ENCODE results near the gene NRP2. TPM values are rescaled to one million over a fixed set of nuclear protein-coding genes. Genes with fewer than 3 reads are reported as not detected.
A peak's percentile ranks its signal among the peaks of the same experiment; 100 is the strongest.

The NRP2 gene
- total and polyA plus RNA-seq, 11 donors: 2.0 to 57.5 (median 4.7) TPM

DNA sequence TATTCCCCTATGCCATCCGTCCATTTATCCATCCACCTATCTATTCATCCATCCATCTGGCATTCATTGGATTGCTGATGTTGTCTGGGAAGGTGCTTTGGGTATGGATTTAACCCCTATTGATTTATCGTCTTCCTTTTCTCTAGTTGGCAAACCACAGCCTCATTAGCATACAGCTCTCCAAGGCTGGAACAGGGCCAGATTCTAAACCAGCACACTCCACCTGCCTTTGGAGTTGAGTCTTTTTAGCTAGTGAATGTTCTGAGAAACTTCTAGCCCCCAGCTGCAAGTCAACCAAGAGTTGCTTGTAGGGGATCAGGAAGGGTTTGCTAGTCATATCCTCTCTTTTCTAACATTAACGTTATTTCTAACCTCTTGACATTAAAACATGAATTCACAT, 90.7 kb downstream of the NRP2 start:
- peaks cover 0 to 7% (median 0%) of the 10 kb centered on the region in 12 donors for H3K4me1 ChIP-seq
- H3K9me3 ChIP-seq: no peaks in the 10 kb centered on the region
- peak overlapping the region in 1 of 12 donors; percentile 85 for H3K27ac ChIP-seq
- intact Hi-C loops (cut with DNase I): loop anchor here in 5 of 10 donors (2.0 to 10.0 kb wide), 4 partner anchors 110 to 154 kb away; no protein-coding TSS in a partner anchor
- H3K36me3 ChIP-seq: peaks cover 0 to 25% (median under 1%) of the 10 kb centered on the region in 9 donors
- DNase-seq (no peak), ATAC-seq (no peak)
- H3K27me3 ChIP-seq: peaks cover 0 to 6% (median 0%) of the 10 kb centered on the region in 9 donors
- TF ChIP-seq, protein P1, sequence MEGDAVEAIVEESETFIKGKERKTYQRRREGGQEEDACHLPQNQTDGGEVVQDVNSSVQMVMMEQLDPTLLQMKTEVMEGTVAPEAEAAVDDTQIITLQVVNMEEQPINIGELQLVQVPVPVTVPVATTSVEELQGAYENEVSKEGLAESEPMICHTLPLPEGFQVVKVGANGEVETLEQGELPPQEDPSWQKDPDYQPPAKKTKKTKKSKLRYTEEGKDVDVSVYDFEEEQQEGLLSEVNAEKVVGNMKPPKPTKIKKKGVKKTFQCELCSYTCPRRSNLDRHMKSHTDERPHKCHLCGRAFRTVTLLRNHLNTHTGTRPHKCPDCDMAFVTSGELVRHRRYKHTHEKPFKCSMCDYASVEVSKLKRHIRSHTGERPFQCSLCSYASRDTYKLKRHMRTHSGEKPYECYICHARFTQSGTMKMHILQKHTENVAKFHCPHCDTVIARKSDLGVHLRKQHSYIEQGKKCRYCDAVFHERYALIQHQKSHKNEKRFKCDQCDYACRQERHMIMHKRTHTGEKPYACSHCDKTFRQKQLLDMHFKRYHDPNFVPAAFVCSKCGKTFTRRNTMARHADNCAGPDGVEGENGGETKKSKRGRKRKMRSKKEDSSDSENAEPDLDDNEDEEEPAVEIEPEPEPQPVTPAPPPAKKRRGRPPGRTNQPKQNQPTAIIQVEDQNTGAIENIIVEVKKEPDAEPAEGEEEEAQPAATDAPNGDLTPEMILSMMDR (IDR thresholded peaks at IDR 0.05): no peak
- no peak for TF ChIP-seq POLR2A (IDR thresholded peaks at IDR 0.05)
- H3K4me3 ChIP-seq: no peak overlapping the region
- 65 to 72% (median 67%) methylated on average over 3 of the region's 3 CpGs for WGBS, 4 donors

DNA sequence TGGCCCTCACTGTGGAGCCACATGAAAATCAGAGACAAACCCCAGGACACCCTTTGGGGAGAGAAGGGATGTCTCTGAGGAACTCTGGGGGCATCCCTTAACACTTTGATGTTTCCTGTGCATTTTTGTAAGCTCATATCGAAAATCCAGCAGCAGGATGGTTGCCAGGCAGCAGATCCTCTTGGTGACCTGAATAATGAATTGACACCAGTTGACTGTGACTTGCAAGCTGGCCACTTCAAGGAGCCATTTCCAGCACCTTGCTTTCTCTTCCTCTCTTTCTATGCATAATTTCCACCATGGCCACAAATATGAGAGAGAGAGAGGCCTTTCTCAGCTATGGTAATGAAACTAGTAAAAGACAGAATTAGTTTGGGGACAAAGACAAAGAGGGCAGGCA, 91.7 kb downstream of the NRP2 start:
- 73 to 90% (median 79%) methylated on average over 1 of the region's 1 CpG for WGBS, 4 donors
- Histone ChIP-seq H3K4me1 (no peaks in the 10 kb centered on the region), H3K4me3 (no peak overlapping the region), H3K27me3 (peaks cover 0 to 6% (median 0%) of the 10 kb centered on the region in 9 donors), H3K36me3 (peaks cover 0 to 15% (median 0%) of the 10 kb centered on the region in 9 donors), H3K9me3 (no peaks in the 10 kb centered on the region), H3K27ac (peak overlapping the region in 1 of 12 donors; percentile 85)
- DNase-seq: no peak
- intact Hi-C loops (cut with DNase I): loop anchor here in 6 of 10 donors (2.0 to 10.0 kb wide), 5 partner anchors 109 to 153 kb away; no protein-coding TSS in a partner anchor
- ATAC-seq: no peak
- TF ChIP-seq, protein P1 (IDR thresholded peaks at IDR 0.05): no peak
- no peak for TF ChIP-seq POLR2A (IDR thresholded peaks at IDR 0.05)

DNA sequence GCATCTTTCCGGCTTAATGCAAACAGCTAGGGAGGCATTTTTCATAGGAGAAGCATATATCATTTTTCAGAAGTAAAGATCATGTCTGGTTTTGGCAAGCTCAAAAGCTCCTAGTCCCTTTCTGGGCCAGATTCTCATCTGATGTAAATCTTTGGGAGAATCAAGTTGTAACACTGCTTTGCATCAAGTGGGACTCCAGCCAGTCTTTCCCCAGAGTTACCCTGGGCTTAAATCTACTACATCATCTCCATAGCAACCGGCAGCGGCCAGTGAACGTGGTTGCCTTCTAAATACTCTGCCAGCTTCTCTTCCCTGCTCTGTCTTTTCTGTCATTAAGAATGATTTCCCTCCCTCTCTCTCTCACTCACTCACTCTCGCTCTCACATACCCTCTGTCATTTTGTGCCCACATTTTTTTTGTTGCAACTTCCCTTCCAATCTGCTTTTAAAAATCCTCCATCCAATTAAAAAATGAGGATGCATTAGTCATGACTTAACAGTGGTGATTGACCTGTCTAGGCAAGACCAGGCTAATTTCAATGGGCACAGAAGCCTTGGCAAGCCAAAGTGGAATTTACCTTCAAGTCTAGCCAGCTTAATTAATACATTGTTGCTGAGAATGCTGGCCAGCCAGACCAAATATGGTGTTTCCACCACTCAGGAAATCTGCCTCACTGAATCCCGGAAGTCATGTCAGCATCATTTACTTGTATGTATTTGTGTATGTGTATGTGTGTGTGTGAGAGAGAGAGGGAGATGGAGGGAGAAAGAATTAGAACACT, 93.0 kb downstream of the NRP2 start:
- DNase-seq: no peak
- no peak overlapping the region for H3K4me3 ChIP-seq
- H3K36me3 ChIP-seq: peaks cover 0 to 10% (median 0%) of the 10 kb centered on the region in 9 donors
- H3K27ac ChIP-seq: peak overlapping the region in 1 of 12 donors; percentile 85
- WGBS, 4 donors: 73 to 81% (median 76%) methylated on average over 6 of the region's 6 CpGs
- no peaks in the 10 kb centered on the region for H3K4me1 ChIP-seq
- intact Hi-C loops (cut with DNase I): loop anchor here in 4 of 10 donors (2.0 to 10.0 kb wide), 3 partner anchors 112 to 150 kb away; no protein-coding TSS in a partner anchor
- peaks cover 0 to 6% (median 0%) of the 10 kb centered on the region in 9 donors for H3K27me3 ChIP-seq
- no peaks in the 10 kb centered on the region for H3K9me3 ChIP-seq
- no peak for ATAC-seq
- no peak for TF ChIP-seq POLR2A (IDR thresholded peaks at IDR 0.05)
- TF ChIP-seq, protein P1 (IDR thresholded peaks at IDR 0.05): no peak

DNA sequence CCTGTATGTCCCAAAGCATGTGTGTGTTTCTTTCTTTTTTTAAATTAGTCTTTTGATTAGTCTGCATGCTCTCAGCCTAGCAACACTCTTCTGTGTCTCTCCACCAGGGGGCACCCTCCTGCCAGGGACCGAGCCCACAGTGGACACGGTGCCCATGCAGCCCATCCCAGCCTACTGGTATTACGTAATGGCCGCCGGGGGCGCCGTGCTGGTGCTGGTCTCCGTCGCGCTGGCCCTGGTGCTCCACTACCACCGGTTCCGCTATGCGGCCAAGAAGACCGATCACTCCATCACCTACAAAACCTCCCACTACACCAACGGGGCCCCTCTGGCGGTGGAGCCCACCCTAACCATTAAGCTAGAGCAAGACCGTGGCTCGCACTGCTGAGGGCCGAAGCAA, 93.8 kb downstream of the NRP2 start:
- Histone ChIP-seq H3K4me3 (no peak overlapping the region), H3K27ac (peak overlapping the region in 1 of 12 donors; percentile 85), H3K9me3 (no peaks in the 10 kb centered on the region), H3K4me1 (no peaks in the 10 kb centered on the region), H3K27me3 (peaks cover 0 to 6% (median 0%) of the 10 kb centered on the region in 9 donors), H3K36me3 (peaks cover 0 to 7% (median 0%) of the 10 kb centered on the region in 9 donors)
- ATAC-seq (peak in 3 of 4 donors; percentile 75 to 84 (median 82)), DNase-seq (peak in 4 of 5 donors; percentile 36 to 73 (median 54))
- TF ChIP-seq, protein P1 (IDR thresholded peaks at IDR 0.05): peak; percentile 45 to 68 (median 58)
- no peak for TF ChIP-seq POLR2A (IDR thresholded peaks at IDR 0.05)
- intact Hi-C loops (cut with DNase I): loop anchor here in 4 of 10 donors (2.0 to 10.0 kb wide), 4 partner anchors 109 to 149 kb away; no protein-coding TSS in a partner anchor
- 70 to 88% (median 77%) methylated on average over 19 of the region's 19 CpGs for WGBS, 4 donors
